Activated CD4-positive, alpha-beta T cell treated with anti-CD3 and anti-CD28 coated beads, Interleukin-2, amount 50 U/mL, for 1 hour (primary cell): ENCODE results near the gene TBXA2R.
A peak's percentile ranks its signal among the peaks of the same experiment; 100 is the strongest.
"Not testable (repeated sequence)": the region's sequence is repeated elsewhere in the genome, so short reads cannot be mapped to it uniquely, and the experiment has no call there.

ENCODE experiments used
- DNase-seq: peaks from one replicate; pipeline ENCODE4 v3.0.0-alpha.2; 2020

The TBXA2R gene

DNA sequence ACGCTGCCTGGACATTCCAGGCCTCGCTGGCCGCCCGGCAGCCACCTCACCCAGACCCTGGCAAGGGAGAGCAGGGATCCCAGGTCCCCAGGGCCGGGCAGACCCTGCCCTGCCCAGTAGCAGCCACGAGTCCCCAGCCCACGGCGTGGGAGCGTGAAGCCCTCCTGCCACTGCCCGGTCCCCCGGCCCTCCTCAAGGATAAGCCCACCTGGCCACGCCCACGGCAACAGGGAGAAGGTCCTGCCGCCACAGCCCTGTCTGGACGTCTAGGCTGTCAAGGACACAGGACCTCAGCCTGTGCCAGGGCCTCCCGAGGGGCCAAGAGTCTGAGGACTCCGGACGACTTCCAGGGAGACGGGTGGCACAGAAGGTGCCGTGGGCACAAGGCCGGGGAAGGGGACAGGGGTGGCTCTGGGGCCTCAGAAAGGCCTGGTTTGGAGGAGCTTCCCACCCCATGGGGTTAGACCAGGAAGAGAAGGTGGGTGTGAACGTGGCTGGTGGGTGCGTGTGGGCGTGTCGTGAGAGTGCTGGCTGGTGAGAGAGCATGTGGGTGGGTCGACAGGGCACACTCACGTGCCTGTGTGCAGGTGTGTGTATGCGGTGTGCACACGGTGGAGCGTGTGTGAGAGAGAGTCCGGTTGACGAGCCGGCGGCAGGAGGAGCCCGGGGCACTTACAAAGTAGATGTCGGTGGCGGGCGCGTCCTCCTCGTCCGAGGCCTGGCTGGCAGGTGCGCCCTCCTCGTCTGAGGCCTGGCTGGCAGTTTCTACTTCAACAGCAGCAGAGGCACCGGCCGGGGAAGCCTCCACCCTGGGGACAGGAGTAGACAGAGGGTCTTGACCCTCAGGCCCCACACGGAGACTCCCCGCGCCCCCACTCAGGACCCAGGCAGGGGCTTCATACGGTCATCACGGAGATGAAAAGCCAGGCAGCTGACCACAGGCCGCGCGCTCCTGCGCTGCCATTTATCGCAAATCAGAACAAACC lies 31.8 kb upstream of the TBXA2R start:
- no peak for DNase-seq

DNA sequence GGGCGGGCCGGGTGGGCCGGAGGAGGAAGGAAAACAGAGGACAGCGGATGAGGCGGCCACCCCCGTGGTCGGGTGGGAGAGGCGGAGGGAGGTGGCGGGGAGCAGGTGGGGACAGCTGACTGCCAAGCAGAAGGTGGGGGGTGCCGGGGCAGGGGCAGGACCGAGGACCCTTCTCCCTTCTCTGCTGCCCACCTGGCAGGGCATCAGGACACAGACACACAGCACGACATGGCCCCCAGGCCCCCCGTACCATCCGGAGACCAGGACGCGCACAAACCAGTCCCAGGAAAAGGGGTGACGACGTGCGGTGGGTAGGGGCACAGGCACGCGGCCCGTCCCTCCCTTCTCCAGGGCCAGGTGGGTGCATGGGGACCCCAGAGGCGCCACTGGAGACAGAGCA lies 30.9 kb upstream of the TBXA2R start:
- no peak for DNase-seq

GRCh38 chr19:3636962-3637361 lies 30.3 kb upstream of the TBXA2R start:
- no peak for DNase-seq

GRCh38 chr19:3636506-3636905 lies 29.8 kb upstream of the TBXA2R start:
- DNase-seq: no peak

- DNase-seq: no peak
These were observed 27.9 kb upstream of the TBXA2R start for GRCh38 chr19:3634496-3635045.

GRCh38 chr19:3633559-3633988 lies 26.9 kb upstream of the TBXA2R start:
- no peak for DNase-seq

DNA sequence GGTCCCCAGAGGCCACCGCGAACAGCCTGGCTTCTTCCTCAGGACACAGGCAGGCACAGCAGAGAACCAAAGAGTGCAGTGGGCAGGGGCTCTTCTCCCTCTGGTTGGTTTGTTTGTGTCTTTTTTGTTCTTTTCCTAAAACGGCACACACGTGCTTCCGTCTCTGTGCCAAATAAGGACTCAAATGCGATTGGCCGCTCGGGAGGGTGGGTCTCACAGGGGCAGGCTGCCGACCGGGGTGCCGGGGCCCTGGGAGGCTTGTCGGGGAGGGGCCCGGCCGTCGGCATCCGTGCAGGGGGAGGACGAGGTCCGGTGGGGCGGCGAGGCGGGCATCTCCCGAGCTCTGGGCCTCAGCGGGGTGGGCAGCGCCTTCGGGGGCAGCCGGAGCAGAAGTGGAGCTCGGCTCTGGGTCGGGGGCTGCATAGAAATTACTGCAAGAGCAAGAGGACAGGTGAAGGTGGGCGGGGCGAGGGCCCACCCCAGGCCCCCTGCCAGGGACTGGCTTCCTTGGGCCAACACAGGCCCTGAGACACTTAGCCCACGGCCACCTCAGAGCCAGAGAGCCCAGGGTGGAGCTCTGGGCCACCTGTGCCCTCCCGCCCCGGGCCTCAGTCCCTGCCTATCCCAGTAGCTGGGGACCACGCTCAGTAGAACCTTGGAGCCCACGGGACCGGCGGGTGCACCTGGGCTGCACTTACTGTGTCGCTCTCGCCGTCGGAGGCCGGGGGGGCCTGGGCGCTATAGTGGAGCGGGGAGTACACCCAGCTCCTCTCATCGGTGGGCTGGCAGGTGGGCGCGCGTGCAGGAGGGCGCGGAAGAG lies 26.3 kb upstream of the TBXA2R start:
- DNase-seq: no peak

- no peak for DNase-seq
These were observed 25.4 kb upstream of the TBXA2R start for GRCh38 chr19:3632098-3632497.

- no peak for DNase-seq
These were observed 24.6 kb upstream of the TBXA2R start for GRCh38 chr19:3631053-3631861.

DNA sequence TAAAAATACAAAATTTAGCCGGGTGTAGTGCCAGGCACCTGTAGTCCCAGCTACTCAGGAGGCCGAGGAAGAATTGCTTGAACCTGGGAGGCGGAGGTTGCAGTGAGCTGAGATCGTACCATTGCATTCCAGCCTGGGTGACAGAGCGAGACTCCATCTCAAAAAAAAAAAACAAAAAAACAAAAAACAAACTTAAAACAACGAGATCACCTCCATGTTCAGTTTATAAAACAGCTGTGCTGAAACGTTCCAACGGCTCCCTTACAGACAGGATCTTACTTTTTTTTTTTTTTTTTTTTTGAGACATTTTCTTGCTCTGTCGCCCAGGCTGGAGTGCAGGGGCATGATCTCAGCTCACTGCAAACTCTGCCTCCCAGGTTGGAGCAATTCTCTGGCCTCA lies 22.1 kb upstream of the TBXA2R start:
- not testable (repeated sequence) for DNase-seq

GRCh38 chr19:3627351-3627723 lies 20.7 kb upstream of the TBXA2R start:
- DNase-seq: no peak

DNA sequence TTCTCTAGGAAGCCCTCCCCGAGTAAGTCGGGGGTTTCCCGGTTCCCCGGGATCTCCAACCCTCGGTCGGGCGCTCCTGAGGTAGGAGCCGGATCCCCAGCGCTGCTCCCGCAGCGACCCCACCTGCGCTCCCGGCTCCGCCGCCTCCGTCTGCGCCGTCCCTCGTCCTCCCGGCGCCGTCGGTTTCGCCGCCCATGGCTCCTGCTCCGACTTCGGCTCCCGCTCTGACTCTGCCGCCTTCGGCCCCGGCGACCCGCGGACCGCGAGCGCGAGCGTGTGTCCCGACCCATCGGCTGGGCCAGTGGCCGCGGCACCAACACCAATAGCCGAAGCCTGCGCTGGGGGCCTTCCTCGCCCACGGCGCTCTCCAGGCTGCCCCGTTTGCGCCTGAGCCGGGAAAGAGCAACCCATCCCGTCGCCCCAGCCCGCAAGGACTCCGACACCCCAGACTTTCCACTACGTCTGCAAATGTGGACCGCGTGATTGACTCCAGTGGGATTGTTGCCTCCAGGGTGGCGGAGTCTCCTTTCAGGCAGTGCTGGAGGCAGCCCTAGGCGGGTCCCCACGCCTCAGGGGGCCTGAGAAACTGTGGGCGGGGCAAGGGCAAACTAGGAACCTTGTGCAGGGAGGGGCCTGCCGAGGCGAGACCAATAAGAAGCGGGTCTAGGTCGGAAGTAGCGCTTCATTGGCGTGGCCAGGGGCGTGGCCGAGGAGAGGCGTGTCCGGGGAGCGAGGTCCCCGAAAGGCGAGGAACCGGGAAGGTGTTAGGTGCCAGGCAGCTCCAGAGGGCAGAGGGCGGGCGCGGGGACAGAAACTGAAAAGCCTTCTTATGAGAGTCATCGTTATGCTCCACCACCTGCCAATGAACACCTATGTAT lies 20.0 kb upstream of the TBXA2R start, which contains the start of gene CACTIN:
CACTIN (minus strand) TSS at position 318 of the 878 bp plus-strand sequence; CDS start at position 290, 28 bp downstream.
- peak; percentile 99 for DNase-seq

GRCh38 chr19:3625996-3626472 lies 19.4 kb upstream of the TBXA2R start:
- no peak for DNase-seq

DNA sequence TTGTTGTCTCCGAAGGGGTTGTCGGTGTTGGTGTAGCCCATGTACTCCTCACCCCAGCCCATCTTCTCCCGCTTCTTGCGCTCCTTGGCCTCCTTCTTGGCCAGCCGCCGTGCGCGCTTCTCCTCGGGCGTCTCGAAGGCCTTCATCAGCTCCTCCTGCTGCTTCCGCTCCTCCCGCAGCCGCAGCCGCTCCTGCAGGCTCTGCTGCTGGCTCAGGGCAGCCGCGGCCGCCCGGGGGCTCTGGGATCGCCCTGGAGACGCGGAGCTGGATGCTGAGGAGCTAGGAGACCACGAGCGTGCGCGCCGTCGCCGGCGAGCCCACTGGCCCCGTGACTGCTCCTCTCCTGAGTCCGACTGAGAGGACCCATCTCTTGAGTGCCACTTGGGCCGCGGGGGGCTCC lies 17.0 kb upstream of the TBXA2R start:
- DNase-seq: no peak

- no peak for DNase-seq
These were observed 15.5 kb upstream of the TBXA2R start for GRCh38 chr19:3622224-3622623.

- DNase-seq: no peak
These were observed 15.0 kb upstream of the TBXA2R start for GRCh38 chr19:3621689-3622088.

DNA sequence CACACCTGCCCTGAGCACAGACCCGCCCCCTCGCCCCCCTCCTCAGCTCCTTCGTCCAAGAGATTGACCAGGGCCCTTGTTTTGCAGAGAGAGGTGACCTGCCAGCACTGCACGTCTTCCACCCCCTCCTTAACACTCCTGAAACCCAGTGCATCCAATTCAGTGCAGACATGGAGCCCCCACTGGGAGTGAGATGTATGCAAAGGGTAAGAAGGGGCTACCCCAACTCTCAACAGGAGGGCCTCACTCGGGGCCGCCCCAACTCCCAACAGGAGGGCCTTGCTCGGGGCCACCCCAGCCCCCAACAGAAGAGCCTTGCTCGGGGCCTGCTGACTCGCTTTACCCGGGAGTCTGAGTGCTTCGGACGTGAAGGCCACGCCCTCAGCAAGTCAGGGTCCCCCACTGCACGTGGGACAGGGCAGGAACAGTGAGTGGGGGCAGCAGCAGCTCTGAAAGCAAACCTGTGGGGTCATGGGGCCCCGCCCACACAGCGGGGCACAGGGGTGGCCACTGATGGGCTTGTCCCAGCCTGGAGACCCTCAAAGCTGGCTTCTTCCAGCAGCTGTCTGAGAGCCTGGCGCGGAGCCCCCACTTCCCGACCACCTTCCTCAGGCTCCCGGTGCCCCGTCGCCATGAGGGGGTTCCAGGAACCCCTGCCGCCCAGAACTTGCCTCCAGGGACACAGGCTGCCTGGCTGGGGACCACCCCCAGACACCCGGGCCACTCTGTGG lies 14.3 kb upstream of the TBXA2R start:
- no peak for DNase-seq

DNA sequence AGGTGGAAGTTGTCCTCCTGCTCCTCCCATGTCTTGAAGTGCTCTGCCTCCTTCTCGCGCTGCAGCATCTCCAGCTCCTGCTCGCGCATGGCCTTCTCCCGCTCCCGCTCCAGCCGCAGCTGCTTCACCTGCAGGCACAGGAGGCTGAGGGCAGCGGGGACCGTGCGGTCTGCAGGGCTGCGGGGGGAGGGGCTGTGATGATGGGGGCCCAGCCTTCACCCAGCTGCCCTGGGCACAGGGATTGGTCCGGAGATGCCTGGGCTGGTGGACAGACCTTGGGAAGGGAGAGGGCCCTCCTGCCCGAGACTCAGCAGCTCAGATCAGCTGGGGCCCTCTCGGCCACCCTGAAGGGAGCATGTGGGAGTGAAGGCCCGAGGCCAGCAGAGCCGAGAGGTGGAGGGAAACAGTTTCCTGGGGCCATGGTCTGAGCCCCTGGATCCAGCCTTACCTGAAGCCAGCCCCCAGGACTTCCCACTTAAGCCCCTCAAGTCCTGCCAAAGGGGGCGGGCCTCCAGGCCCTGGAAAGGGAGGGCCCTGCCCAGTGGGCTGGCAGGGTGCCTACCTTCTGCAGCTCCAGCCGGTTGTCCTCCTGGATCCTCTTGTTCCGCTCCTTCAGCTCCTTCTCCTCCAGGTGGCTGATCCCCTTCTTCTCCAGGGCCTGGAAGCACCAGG lies 13.6 kb upstream of the TBXA2R start:
- DNase-seq: no peak

GRCh38 chr19:3619631-3620012 lies 12.9 kb upstream of the TBXA2R start:
- no peak for DNase-seq
